H9 (cell line): ENCODE measurements around the gene DCTN1. TPM values are rescaled to one million over a fixed set of nuclear protein-coding genes. Genes with fewer than 3 reads are reported as not detected.

Experiments
- DNase-seq: peaks from one replicate; pipeline ENCODE4 v3.0.0-alpha.2; 2017
- H2AFZ ChIP-seq: one replicate; pipeline ENCODE4 v1.6.1; 2013; ENCODE audit warnings: mild to moderate bottlenecking, low read length, control low read depth, moderate library complexity
- H2AK5ac ChIP-seq: 2 replicates; pipeline ENCODE4 v1.6.1; 2013; ENCODE audit warnings: low read length, control low read depth, mixed read lengths; ENCODE audit not compliant: insufficient read length
- H2BK120ac ChIP-seq: one replicate; pipeline ENCODE4 v1.6.1; 2013; ENCODE audit warnings: low read depth, mild to moderate bottlenecking, low read length, control low read depth, inconsistent platforms; ENCODE audit not compliant: poor library complexity, severe bottlenecking
- H2BK12ac ChIP-seq: 2 replicates; pipeline ENCODE4 v1.6.1; 2013; ENCODE audit warnings: low read length, control low read depth, mixed read lengths, low read depth; ENCODE audit not compliant: insufficient read length
- H2BK15ac ChIP-seq: 2 replicates; pipeline ENCODE4 v1.6.1; 2013; ENCODE audit warnings: low read depth, low read length, control low read depth
- H2BK20ac ChIP-seq: one replicate; pipeline ENCODE4 v1.6.1; 2013; ENCODE audit warnings: low read depth, mild to moderate bottlenecking, low read length, control low read depth, inconsistent platforms; ENCODE audit not compliant: poor library complexity, severe bottlenecking
- H2BK5ac ChIP-seq: 2 replicates; pipeline ENCODE4 v1.6.1; 2013; ENCODE audit warnings: low read length, control low read depth, mixed read lengths; ENCODE audit not compliant: insufficient read length
- H3K14ac ChIP-seq: 2 replicates; pipeline ENCODE4 v1.6.1; 2013; ENCODE audit warnings: low read length, control low read depth; ENCODE audit not compliant: insufficient read depth
- H3K18ac ChIP-seq: 2 replicates; pipeline ENCODE4 v1.6.1; 2013; ENCODE audit warnings: low read depth, mild to moderate bottlenecking, mixed read lengths, low read length, control low read depth; ENCODE audit not compliant: insufficient read length
- H3K23ac ChIP-seq: 2 replicates; pipeline ENCODE4 v1.6.1; 2013; ENCODE audit warnings: low read length, control low read depth, mixed read lengths, low read depth; ENCODE audit not compliant: insufficient read length
- H3K23me2 ChIP-seq: 2 replicates; pipeline ENCODE4 v1.6.1; 2013; ENCODE audit warnings: low read depth, mild to moderate bottlenecking, mixed read lengths, low read length, control low read depth; ENCODE audit not compliant: insufficient read length, poor library complexity, severe bottlenecking
- H3K27ac ChIP-seq: 2 replicates; pipeline ENCODE4 v1.5.1; 2013; ENCODE audit warnings: low read length, control low read depth, mixed read lengths, low read depth; ENCODE audit not compliant: insufficient read length
- H3K27me3 ChIP-seq: 2 replicates; pipeline ENCODE4 v1.6.1; 2013; ENCODE audit warnings: low read length, control low read depth, inconsistent platforms; ENCODE audit not compliant: insufficient read depth
- H3K4ac ChIP-seq: 2 replicates; pipeline ENCODE4 v1.6.1; 2013; ENCODE audit warnings: low read depth, mild to moderate bottlenecking, control low read depth, inconsistent platforms, low read length, moderate library complexity
- H3K4me1 ChIP-seq: 2 replicates; pipeline ENCODE4 v1.6.1; 2013; ENCODE audit warnings: low read length, control low read depth, inconsistent platforms; ENCODE audit not compliant: insufficient read depth
- H3K4me2 ChIP-seq: 2 replicates; pipeline ENCODE4 v1.6.1; 2013; ENCODE audit warnings: low read length, control low read depth, mixed read lengths; ENCODE audit not compliant: insufficient read length, insufficient read depth
- H3K56ac ChIP-seq: 2 replicates; pipeline ENCODE4 v1.6.1; 2013; ENCODE audit warnings: low read depth, mild to moderate bottlenecking, mixed read lengths, low read length, control low read depth; ENCODE audit not compliant: insufficient read length
- H3K79me1 ChIP-seq: 2 replicates; pipeline ENCODE4 v1.6.1; 2013; ENCODE audit warnings: low read depth, mild to moderate bottlenecking, moderate library complexity, low read length, control low read depth, inconsistent platforms; ENCODE audit not compliant: insufficient read depth, poor library complexity, severe bottlenecking
- H3K79me2 ChIP-seq: 2 replicates; pipeline ENCODE4 v1.6.1; 2013; ENCODE audit warnings: low read length, control low read depth, inconsistent platforms; ENCODE audit not compliant: insufficient read depth
- H3K9ac ChIP-seq: 2 replicates; pipeline ENCODE4 v1.6.1; 2013; ENCODE audit warnings: low read length, control low read depth, mixed read lengths; ENCODE audit not compliant: insufficient read length; ENCODE audit errors: extremely low read depth
- H3K9me3 ChIP-seq: one replicate; pipeline ENCODE4 v1.6.1; 2013; ENCODE audit warnings: low read depth, low read length, inconsistent platforms; ENCODE audit not compliant: control insufficient read depth
- H3T11ph ChIP-seq: one replicate; pipeline ENCODE4 v1.6.1; 2013; ENCODE audit warnings: mild to moderate bottlenecking, low read length, control low read depth, inconsistent platforms
- H4K20me1 ChIP-seq: one replicate; pipeline ENCODE4 v1.6.1; 2013; ENCODE audit not compliant: control insufficient read depth, insufficient read length, insufficient read depth
- H4K5ac ChIP-seq: 2 replicates; pipeline ENCODE4 v1.6.1; 2013; ENCODE audit warnings: low read depth, mild to moderate bottlenecking, mixed read lengths, low read length, control low read depth; ENCODE audit not compliant: insufficient read length
- H4K8ac ChIP-seq: replicated peaks from 2 replicates; pipeline ENCODE4 v1.6.1; 2013; ENCODE audit warnings: low read length, control low read depth, mixed read lengths, low read depth; ENCODE audit not compliant: insufficient read length
- H4K91ac ChIP-seq: 2 replicates; pipeline ENCODE4 v1.6.1; 2013; ENCODE audit warnings: low read depth, mild to moderate bottlenecking, moderate library complexity, mixed read lengths, low read length, control low read depth; ENCODE audit not compliant: insufficient read length
- H3K27ac Mint-ChIP-seq, 3 experiments: 2 replicates in 2 of 3; 3 replicates in 1 of 3; pipeline ENCODE4 v1.8.0; 2020 to 2021; ENCODE audit warnings: mixed read lengths in 3 of 3, mild to moderate bottlenecking in 1 of 3, moderate library complexity in 1 of 3
- H3K27me3 Mint-ChIP-seq: 2 replicates; pipeline ENCODE4 v1.8.0; 2021; ENCODE audit warnings: low read depth, mild to moderate bottlenecking, moderate library complexity, mixed read lengths
- H3K36me3 Mint-ChIP-seq, 3 experiments: 2 replicates in 2 of 3; 3 replicates in 1 of 3; pipeline ENCODE4 v1.8.0; 2020 to 2021; ENCODE audit warnings: low read depth in 3 of 3, mixed read lengths in 3 of 3; ENCODE audit not compliant: insufficient read depth in 1 of 3
- H3K4me1 Mint-ChIP-seq, 2 experiments: 2 replicates each; pipeline ENCODE4 v1.8.0; 2020; ENCODE audit warnings: mixed read lengths in 2 of 2
- H3K4me3 Mint-ChIP-seq, 2 experiments: 2 replicates in 1 of 2; 3 replicates in 1 of 2; pipeline ENCODE4 v1.8.0; 2020 to 2021; ENCODE audit warnings: mild to moderate bottlenecking in 2 of 2, mixed read lengths in 2 of 2, moderate library complexity in 1 of 2
- H3K9me3 Mint-ChIP-seq, 2 experiments: 2 replicates in 1 of 2; 3 replicates in 1 of 2; pipeline ENCODE4 v1.8.0; 2020; ENCODE audit warnings: mild to moderate bottlenecking in 2 of 2, mixed read lengths in 2 of 2, moderate library complexity in 1 of 2
- WGBS: extraction: QIAGEN DNeasy Blood & Tissue Kit; methylation state at CpG from one replicate; pipeline ENCODE4 v1.1.7; 2013; ENCODE audit warnings: missing lambda C conversion rate, low lambda C conversion rate, mixed read lengths; ENCODE audit not compliant: insufficient read length; ENCODE audit errors: extremely low coverage; 5-methylcytosine and 5-hydroxymethylcytosine counted together
- total RNA-seq: library from RNA; stranded (reverse); gene quantifications from 2 replicates; pipeline ENCODE4 v1.2.1, GENCODE V29; 2021
- TF ChIP-seq, protein P1 (sequence below): fragments of 200-600 bp; sonication (generic); conservative IDR thresholded peaks from 3 replicates; pipeline ENCODE4 v1.8.0; 2021; ENCODE audit warnings: antibody characterized with exemption, mild to moderate bottlenecking

The DCTN1 gene
- total RNA-seq, 1 experiment from 2014 or later: 141 TPM

DNA sequence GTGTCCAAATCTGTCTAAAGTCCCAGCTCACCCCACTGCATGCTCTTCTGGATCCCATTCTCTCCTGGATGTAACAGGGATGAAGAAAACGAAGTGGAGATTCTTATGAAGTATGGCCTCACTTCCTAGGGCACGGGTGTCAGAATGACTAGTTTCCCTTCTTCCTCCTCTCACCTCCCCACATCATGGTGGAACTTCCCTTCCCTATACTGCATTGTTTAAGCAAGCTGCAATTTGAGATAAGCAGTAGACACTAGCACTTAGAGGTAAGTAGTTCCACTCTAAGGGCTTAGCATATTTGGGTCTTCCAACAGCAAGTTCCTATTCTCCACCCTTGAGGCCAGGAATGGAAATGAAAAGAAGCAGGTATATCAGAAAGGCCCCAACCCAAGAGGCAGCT lies 66.6 kb downstream of the DCTN1 start:
- Histone ChIP-seq H4K91ac (no peak overlapping the region), H3K27me3 (no peaks in the 10 kb centered on the region), H3K18ac (no peak overlapping the region), H2BK15ac (no peak overlapping the region), H4K5ac (no peak overlapping the region), H2BK20ac (no peak overlapping the region), H3K23me2 (no peaks in the 10 kb centered on the region), H3K4ac (no peak overlapping the region), H3K4me1 (no peaks in the 10 kb centered on the region; the same call in 1 of the 2 replicates), H3K56ac (no peak overlapping the region), H3K9me3 (no peaks in the 10 kb centered on the region), H3T11ph (no peak overlapping the region), H3K79me2 (no peaks in the 10 kb centered on the region), H3K4me2 (no peak overlapping the region), H4K20me1 (no peaks in the 10 kb centered on the region), H3K27ac (no peak overlapping the region), H3K23ac (no peak overlapping the region), H2BK120ac (no peak overlapping the region), H3K79me1 (no peaks in the 10 kb centered on the region), H2BK5ac (no peak overlapping the region), H3K9ac (no peak overlapping the region), H4K8ac (no peak overlapping the region), H2AFZ (no peak overlapping the region), H3K14ac (no peak overlapping the region), H2BK12ac (no peak overlapping the region), H2AK5ac (no peak overlapping the region)
- Mint-ChIP-seq H3K4me3 (no peak overlapping the region), H3K36me3 (no peaks in the 10 kb centered on the region), H3K4me1 (peaks cover 4 to 8% of the 10 kb centered on the region in 2 experiments), H3K27me3 (no peaks in the 10 kb centered on the region; the same call in 1 of the 2 replicates), H3K27ac (no peak overlapping the region), H3K9me3 (no peaks in the 10 kb centered on the region)
- TF ChIP-seq, protein P1, sequence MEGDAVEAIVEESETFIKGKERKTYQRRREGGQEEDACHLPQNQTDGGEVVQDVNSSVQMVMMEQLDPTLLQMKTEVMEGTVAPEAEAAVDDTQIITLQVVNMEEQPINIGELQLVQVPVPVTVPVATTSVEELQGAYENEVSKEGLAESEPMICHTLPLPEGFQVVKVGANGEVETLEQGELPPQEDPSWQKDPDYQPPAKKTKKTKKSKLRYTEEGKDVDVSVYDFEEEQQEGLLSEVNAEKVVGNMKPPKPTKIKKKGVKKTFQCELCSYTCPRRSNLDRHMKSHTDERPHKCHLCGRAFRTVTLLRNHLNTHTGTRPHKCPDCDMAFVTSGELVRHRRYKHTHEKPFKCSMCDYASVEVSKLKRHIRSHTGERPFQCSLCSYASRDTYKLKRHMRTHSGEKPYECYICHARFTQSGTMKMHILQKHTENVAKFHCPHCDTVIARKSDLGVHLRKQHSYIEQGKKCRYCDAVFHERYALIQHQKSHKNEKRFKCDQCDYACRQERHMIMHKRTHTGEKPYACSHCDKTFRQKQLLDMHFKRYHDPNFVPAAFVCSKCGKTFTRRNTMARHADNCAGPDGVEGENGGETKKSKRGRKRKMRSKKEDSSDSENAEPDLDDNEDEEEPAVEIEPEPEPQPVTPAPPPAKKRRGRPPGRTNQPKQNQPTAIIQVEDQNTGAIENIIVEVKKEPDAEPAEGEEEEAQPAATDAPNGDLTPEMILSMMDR: no peak
- WGBS: no CpG with 5 or more reads among the region's 2 CpGs
- DNase-seq: no peak
